GM10266 (cell line): ENCODE results near the gene RHBDF1.
"Not testable (repeated sequence)": the region's sequence is repeated elsewhere in the genome, so short reads cannot be mapped to it uniquely, and the experiment has no call there.

Source experiments
- DNase-seq: peaks from one replicate; pipeline ENCODE4 v3.0.0; 2012; ENCODE audit errors: extremely low spot score
- TF ChIP-seq, protein P1 (sequence below): IDR thresholded peaks from 2 replicates; pipeline ENCODE4 v1.5.1; 2012; ENCODE audit warnings: mild to moderate bottlenecking, low read depth; ENCODE audit not compliant: control insufficient read depth, insufficient read depth; ENCODE audit errors: missing control alignments

RHBDF1 gene

DNA sequence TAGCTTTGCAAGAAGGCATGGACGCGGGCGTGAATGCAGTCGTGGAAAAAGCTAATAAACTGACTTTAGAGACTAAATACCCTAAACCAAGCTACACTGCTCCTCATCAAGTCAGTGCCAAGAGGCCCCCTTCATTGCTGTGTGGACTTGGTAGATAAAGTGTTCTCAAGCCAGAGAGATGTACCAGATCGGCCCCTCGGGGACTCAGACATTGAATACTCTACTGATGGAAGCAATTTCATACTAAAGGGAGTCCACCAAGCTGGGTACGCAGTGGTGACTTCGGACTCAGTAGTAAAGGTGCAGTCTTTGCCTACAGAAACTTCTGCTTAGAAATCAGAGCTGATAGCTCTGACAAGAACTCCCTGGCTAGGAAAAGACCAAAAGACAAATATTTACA lies 27.8 kb downstream of the RHBDF1 start:
- no peak for DNase-seq
- TF ChIP-seq, protein P1, sequence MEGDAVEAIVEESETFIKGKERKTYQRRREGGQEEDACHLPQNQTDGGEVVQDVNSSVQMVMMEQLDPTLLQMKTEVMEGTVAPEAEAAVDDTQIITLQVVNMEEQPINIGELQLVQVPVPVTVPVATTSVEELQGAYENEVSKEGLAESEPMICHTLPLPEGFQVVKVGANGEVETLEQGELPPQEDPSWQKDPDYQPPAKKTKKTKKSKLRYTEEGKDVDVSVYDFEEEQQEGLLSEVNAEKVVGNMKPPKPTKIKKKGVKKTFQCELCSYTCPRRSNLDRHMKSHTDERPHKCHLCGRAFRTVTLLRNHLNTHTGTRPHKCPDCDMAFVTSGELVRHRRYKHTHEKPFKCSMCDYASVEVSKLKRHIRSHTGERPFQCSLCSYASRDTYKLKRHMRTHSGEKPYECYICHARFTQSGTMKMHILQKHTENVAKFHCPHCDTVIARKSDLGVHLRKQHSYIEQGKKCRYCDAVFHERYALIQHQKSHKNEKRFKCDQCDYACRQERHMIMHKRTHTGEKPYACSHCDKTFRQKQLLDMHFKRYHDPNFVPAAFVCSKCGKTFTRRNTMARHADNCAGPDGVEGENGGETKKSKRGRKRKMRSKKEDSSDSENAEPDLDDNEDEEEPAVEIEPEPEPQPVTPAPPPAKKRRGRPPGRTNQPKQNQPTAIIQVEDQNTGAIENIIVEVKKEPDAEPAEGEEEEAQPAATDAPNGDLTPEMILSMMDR: no peak

DNA sequence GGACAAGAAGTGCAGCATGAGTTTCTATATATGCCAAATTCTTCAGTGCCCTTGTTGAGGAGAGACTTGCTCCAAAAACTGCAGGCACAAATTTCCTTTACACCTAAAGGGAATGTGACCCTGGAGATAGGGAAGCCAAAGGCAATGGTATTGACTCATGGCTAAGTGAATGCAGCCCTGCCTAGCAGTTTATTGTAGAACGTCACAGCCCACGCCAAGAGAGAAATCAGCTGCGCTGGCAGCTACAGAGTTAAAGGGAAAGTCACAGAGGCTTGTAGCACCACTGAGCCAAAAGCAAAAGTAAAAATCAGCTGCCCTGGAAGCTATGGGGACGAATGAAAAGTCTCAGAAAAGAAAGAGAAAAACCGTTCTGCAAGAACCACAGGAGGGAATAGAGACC lies 29.1 kb downstream of the RHBDF1 start:
- TF ChIP-seq, protein P1: no peak
- no peak for DNase-seq

DNA sequence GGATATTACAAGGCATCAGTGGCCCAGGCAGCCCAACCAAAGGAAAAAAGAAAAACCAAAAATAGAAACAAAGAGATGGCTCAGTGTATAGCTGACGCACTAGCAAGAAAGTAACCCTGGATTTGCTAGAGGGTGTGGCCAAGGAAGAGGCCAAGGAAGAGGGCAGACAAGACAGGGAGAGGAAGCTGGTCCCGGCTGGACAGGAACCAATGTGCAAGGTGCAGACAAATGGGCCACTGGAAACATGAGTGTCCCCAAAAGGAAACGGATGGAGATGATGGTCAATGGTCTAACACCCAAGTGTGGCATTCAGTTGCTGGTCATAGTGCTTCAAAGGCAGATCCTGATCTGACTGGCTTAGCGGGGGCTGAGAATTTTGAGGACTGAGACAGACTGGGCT lies 29.7 kb downstream of the RHBDF1 start:
- TF ChIP-seq, protein P1: no peak
- no peak for DNase-seq

DNA sequence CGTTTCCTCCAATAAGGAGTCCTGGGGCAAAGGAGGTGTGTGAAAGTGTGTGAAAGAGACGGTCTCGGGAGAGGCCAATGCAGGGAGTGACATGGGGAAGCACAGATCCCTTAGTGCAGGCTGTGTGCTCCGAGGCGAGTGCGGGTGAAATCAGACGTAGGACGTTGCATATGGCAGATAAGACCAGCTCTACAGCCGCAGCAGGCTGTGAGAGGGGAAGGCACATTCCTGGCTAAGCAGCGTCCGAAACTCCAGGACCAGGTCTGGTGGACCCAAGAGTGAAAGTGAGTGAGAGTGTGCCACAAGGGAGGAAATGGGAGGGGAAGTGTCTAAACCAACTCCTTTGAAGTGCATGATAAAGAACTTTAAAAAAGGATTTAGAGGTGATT lies 30.4 kb downstream of the RHBDF1 start:
- TF ChIP-seq, protein P1: no peak
- DNase-seq: no peak

DNA sequence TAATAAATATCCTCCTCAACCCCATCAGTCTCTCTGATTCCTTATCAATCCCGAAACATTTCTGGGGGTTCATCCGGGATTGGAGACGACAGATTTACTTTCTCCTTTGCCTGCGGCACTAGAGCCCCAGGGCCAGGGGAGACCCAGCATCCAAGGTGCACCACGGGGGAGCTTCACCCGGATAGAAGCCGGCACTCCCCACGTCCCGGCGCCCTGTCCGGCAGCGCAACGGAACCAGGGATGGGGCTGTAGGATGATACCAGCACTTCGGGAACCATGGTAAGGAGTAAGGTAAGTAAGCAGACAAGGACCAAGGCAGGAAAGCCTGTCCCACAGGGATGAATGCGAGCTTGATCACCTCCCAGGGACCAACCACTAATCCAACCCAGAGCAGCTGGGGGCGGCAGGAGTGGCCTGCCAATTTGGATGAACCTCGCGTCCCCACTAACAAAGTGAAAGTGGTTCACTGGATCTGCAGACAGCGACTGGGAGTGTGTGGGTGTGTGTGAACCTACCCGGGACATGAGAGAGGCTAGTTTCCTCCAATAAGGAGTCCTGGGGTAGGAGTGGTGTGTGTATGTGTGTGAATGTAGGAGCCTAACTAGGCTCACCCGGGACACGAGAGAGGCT lies 30.9 kb downstream of the RHBDF1 start:
- TF ChIP-seq, protein P1: no peak
- DNase-seq: no peak

DNA sequence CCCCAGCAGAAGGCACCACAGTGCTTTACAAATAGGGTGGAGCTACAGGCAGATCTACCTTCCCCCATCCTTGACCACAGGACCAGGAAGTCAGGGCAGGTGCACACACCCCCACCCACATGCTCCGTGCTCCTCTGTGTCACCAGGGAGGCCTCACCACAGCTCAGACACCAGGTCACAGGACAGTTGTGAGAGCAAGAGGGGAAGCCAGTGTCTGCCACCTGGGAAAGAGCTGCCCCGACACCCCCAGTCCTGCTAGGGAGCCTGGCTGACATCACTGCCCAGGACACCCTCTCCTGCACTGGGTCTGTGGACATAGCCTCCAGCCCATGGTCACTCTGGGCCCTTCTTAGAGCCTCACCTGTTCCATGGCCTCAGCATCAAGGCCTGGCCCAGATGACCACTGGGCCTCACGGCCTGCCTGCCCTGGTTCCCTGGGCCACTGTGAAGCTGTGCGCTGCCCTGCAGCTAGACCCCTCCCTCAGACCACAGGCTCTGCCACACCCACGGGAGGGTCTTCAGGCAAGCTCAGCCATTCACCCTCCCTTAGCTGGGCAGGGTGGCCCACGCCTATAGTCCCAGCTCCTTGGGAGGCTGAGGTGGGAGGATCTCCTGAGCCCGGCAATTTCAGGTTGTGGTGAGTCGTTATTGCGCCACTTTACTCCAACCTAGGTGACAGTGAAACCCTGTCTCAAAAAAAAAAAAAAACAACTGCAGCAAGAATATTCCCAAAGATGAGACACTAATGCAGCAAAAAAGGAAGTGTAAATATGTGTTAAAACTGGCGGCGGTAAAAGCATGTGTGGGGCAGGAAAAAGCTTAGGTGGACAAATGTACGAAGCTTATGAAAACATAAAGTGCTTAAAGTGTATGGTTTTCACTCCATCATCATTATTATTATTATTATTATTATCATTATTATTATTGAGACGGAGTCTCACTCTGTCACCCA lies 33.2 kb downstream of the RHBDF1 start:
- TF ChIP-seq, protein P1: no peak
- peak; percentile 80 for DNase-seq

DNA sequence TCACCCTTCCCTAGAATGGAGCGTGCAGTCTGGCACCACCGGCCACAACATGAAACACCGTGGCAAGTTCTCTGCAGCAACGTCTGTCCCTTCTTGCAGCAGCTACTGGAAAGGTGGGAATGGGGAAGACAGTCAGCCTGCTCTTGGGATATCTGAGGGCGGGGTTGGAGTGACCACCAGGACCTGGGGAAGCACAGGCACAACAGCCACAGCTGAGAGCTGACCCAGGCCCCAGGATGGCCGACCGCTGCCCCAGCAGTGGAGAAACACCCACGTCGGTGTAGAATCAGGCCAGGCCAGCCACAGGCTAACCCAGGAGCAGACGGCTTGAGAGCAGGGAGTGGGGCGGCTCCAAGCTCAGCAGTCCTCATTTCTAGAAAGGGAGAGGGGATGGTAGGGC lies 34.2 kb downstream of the RHBDF1 start:
- DNase-seq: not testable (repeated sequence)
